HepG2 (cell line): ENCODE data around the gene CEBPG. TPM values are rescaled to one million over a fixed set of nuclear protein-coding genes. Genes with fewer than 3 reads are reported as not detected.

ENCODE experiments used
- BRCA1 ChIP-seq: sonication (generic); formaldehyde crosslinking; IDR thresholded peaks from 2 replicates; pipeline ENCODE4 v1.4.0; 2020; ENCODE audit warnings: missing genetic modification reagents
- CCDC6 ChIP-seq: sonication (generic); formaldehyde crosslinking; IDR thresholded peaks from 2 replicates; pipeline ENCODE4 v1.8.1; 2022; ENCODE audit warnings: mild to moderate bottlenecking, missing genetic modification reagents, moderate library complexity
- FOSL2 ChIP-seq: sonication (generic); formaldehyde crosslinking; IDR thresholded peaks from 2 replicates; pipeline ENCODE4 v1.4.0; 2020; ENCODE audit warnings: missing genetic modification reagents
- KDM1A ChIP-seq: IDR thresholded peaks from 2 replicates; pipeline ENCODE4 v1.6.1; 2016; ENCODE audit warnings: missing compliant biosample characterization
- LBX2 ChIP-seq: sonication (generic); formaldehyde crosslinking; IDR thresholded peaks from 2 replicates; pipeline ENCODE4 v1.5.0; 2020; ENCODE audit warnings: missing genetic modification reagents, mild to moderate bottlenecking, borderline replicate concordance
- MBD4 ChIP-seq: IDR thresholded peaks from 2 replicates; pipeline ENCODE4 v1.6.1; 2012; ENCODE audit warnings: low read length, inconsistent platforms, borderline replicate concordance
- MIER2 ChIP-seq: IDR thresholded peaks from 2 replicates; pipeline ENCODE4 v1.6.1; 2016; ENCODE audit warnings: missing biosample characterization, missing genetic modification reagents
- NFYB ChIP-seq: sonication (generic); formaldehyde crosslinking; IDR thresholded peaks from 2 replicates; pipeline ENCODE4 v1.4.0; 2020; ENCODE audit warnings: missing genetic modification reagents
- NR2F6 ChIP-seq, 2 experiments: IDR thresholded peaks; 2 replicates each; pipeline ENCODE4 v1.6.1; 2016; ENCODE audit warnings: antibody characterized with exemption in 1 of 2, mild to moderate bottlenecking in 1 of 2
- TAF1 ChIP-seq: sonication (generic); formaldehyde crosslinking; IDR thresholded peaks from 2 replicates; pipeline ENCODE4 v1.4.0; 2020; ENCODE audit warnings: missing genetic modification reagents
- TIGD3 ChIP-seq: sonication (generic); formaldehyde crosslinking; IDR thresholded peaks from 2 replicates; pipeline ENCODE4 v1.5.1; 2020; ENCODE audit warnings: mild to moderate bottlenecking, missing genetic modification reagents, borderline replicate concordance
- TSC22D2 ChIP-seq: sonication (generic); formaldehyde crosslinking; IDR thresholded peaks from 2 replicates; pipeline ENCODE4 v1.5.1; 2020; ENCODE audit warnings: missing genetic modification reagents, mild to moderate bottlenecking, borderline replicate concordance
- ZNF160 ChIP-seq: sonication (generic); formaldehyde crosslinking; IDR thresholded peaks from 2 replicates; pipeline ENCODE4 v1.8.0; 2022; ENCODE audit warnings: mild to moderate bottlenecking, inconsistent platforms, missing genetic modification reagents
- ZNF382 ChIP-seq: sonication (generic); formaldehyde crosslinking; IDR thresholded peaks from 2 replicates; pipeline ENCODE4 v1.5.0; 2020; ENCODE audit warnings: missing genetic modification reagents, mild to moderate bottlenecking, borderline replicate concordance
- ZNF616 ChIP-seq: sonication (generic); formaldehyde crosslinking; IDR thresholded peaks from 2 replicates; pipeline ENCODE4 v1.5.0; 2020; ENCODE audit warnings: low read depth, mild to moderate bottlenecking, missing genetic modification reagents
- ZNF772 ChIP-seq: sonication (generic); formaldehyde crosslinking; IDR thresholded peaks from 2 replicates; pipeline ENCODE4 v1.5.0; 2020; ENCODE audit warnings: mild to moderate bottlenecking, missing genetic modification reagents
- ZNF839 ChIP-seq: sonication (generic); formaldehyde crosslinking; IDR thresholded peaks from 2 replicates; pipeline ENCODE4 v1.4.0; 2020; ENCODE audit warnings: missing genetic modification reagents, mild to moderate bottlenecking, borderline replicate concordance
- polyA plus RNA-seq, 8 experiments: library from polyadenylated mRNA; depleted of rRNA in 3 of 8; stranded (reverse) in 7 of 8; unstranded in 1 of 8; fragments of >200 nt; fragmentation: Illumina TruSeq in 4 of 8; extraction: Trizol in 4 of 8; gene quantifications; 2 replicates each; pipeline versions ENCODE4 v1.2.1 to v1.2.3, GENCODE V29; 2011 to 2016; ENCODE audit warnings: low read depth in 4 of 8, missing spikeins in 1 of 8, mixed read lengths in 1 of 8; ENCODE audit not compliant: insufficient read depth in 1 of 8
- total RNA-seq, 5 experiments: library from RNA; depleted of rRNA; stranded (reverse); fragments of >200 nt; fragmentation: Illumina TruSeq; extraction: Trizol; gene quantifications; 2 replicates each; pipeline ENCODE4 v1.2.3, GENCODE V29; 2016; ENCODE audit warnings: low read depth in 1 of 5
- TF ChIP-seq, protein P1 (sequence below): sonication (generic); formaldehyde crosslinking; IDR thresholded peaks from 2 replicates; pipeline ENCODE4 v1.8.0; 2022; ENCODE audit warnings: mild to moderate bottlenecking, missing genetic modification reagents
- TF ChIP-seq, protein P2 (sequence below): sonication (generic); formaldehyde crosslinking; IDR thresholded peaks from 2 replicates; pipeline ENCODE4 v1.4.0; 2020; ENCODE audit warnings: missing genetic modification reagents
- TF ChIP-seq, protein P3 (sequence below): sonication (generic); formaldehyde crosslinking; conservative IDR thresholded peaks from 2 replicates; pipeline ENCODE4 v1.8.0; 2022; ENCODE audit warnings: low read depth, missing genetic modification reagents

CEBPG gene
- total and polyA plus RNA-seq, 2 of the 13 experiments (the other 11 are each of a cell fraction or from before 2014, with no cell fraction given) = 25.7 to 34.3 TPM

- TF ChIP-seq, protein P1, sequence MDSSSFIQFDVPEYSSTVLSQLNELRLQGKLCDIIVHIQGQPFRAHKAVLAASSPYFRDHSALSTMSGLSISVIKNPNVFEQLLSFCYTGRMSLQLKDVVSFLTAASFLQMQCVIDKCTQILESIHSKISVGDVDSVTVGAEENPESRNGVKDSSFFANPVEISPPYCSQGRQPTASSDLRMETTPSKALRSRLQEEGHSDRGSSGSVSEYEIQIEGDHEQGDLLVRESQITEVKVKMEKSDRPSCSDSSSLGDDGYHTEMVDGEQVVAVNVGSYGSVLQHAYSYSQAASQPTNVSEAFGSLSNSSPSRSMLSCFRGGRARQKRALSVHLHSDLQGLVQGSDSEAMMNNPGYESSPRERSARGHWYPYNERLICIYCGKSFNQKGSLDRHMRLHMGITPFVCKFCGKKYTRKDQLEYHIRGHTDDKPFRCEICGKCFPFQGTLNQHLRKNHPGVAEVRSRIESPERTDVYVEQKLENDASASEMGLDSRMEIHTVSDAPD (CRISPR knock-in tag) = no peak; the same call in 1 of the 2 replicates
- TF ChIP-seq MIER2 (CRISPR knock-in tag) (peak; percentile 57; the same call in 1 of the 2 replicates), TAF1 (CRISPR knock-in tag) (no peak), TIGD3 (CRISPR knock-in tag) (0 out of 2 replicates have a peak, but pooled peaks have one; percentile 36), NR2F6 (IDR thresholded peaks at IDR 0.05) (peak; percentile 98), NR2F6 (CRISPR knock-in tag; IDR thresholded peaks at IDR 0.05) (peak; percentile 98), MBD4 (no peak), ZNF382 (CRISPR knock-in tag) (no peak), FOSL2 (CRISPR knock-in tag) (peak; percentile 65), ZNF772 (peak; percentile 86; the same call in 1 of the 2 replicates), ZNF839 (CRISPR knock-in tag) (no peak), ZNF616 (0 out of 2 replicates have a peak, but pooled peaks have one; percentile 68), CCDC6 (CRISPR knock-in tag) (peak; percentile 83), BRCA1 (CRISPR knock-in tag) (0 out of 2 replicates have a peak, but pooled peaks have one; percentile 40), NFYB (CRISPR knock-in tag) (0 out of 2 replicates have a peak, but pooled peaks have one; percentile 26), LBX2 (no peak), KDM1A (CRISPR knock-in tag) (0 out of 2 replicates have a peak, but pooled peaks have one; percentile 43), ZNF160 (peak; percentile 46; the same call in 1 of the 2 replicates), TSC22D2 (peak; percentile 60)
- TF ChIP-seq, protein P2, sequence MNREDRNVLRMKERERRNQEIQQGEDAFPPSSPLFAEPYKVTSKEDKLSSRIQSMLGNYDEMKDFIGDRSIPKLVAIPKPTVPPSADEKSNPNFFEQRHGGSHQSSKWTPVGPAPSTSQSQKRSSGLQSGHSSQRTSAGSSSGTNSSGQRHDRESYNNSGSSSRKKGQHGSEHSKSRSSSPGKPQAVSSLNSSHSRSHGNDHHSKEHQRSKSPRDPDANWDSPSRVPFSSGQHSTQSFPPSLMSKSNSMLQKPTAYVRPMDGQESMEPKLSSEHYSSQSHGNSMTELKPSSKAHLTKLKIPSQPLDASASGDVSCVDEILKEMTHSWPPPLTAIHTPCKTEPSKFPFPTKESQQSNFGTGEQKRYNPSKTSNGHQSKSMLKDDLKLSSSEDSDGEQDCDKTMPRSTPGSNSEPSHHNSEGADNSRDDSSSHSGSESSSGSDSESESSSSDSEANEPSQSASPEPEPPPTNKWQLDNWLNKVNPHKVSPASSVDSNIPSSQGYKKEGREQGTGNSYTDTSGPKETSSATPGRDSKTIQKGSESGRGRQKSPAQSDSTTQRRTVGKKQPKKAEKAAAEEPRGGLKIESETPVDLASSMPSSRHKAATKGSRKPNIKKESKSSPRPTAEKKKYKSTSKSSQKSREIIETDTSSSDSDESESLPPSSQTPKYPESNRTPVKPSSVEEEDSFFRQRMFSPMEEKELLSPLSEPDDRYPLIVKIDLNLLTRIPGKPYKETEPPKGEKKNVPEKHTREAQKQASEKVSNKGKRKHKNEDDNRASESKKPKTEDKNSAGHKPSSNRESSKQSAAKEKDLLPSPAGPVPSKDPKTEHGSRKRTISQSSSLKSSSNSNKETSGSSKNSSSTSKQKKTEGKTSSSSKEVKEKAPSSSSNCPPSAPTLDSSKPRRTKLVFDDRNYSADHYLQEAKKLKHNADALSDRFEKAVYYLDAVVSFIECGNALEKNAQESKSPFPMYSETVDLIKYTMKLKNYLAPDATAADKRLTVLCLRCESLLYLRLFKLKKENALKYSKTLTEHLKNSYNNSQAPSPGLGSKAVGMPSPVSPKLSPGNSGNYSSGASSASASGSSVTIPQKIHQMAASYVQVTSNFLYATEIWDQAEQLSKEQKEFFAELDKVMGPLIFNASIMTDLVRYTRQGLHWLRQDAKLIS (CRISPR knock-in tag) = no peak
- TF ChIP-seq, protein P3, sequence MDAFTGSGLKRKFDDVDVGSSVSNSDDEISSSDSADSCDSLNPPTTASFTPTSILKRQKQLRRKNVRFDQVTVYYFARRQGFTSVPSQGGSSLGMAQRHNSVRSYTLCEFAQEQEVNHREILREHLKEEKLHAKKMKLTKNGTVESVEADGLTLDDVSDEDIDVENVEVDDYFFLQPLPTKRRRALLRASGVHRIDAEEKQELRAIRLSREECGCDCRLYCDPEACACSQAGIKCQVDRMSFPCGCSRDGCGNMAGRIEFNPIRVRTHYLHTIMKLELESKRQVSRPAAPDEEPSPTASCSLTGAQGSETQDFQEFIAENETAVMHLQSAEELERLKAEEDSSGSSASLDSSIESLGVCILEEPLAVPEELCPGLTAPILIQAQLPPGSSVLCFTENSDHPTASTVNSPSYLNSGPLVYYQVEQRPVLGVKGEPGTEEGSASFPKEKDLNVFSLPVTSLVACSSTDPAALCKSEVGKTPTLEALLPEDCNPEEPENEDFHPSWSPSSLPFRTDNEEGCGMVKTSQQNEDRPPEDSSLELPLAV (CRISPR knock-in tag) = no peak
Measured at GRCh38 chr19:33396701-33397535, 23.4 kb downstream of the CEBPG start (continued).
